ENCODE measurements around the gene ITPKA. TPM values are rescaled to one million over a fixed set of nuclear protein-coding genes. Genes with fewer than 3 reads are reported as not detected.

The ITPKA gene
- polyA plus RNA-seq, 1 donor (not counting 4 experiments of a cell fraction or from before 2014, with no cell fraction given), result 0.12 TPM

GRCh38 chr15:41545218-41545617 lies 51.5 kb downstream of the ITPKA start:
- Histone ChIP-seq H2AFZ (ENCODE audit: control insufficient read depth, low read length) (no peak overlapping the region), H3K9ac (ENCODE audit: control insufficient read depth, extremely low read depth, insufficient read depth, low read length) (no peak overlapping the region), H3K4me2 (ENCODE audit: control insufficient read depth, extremely low read depth, insufficient read depth, low read depth, low read length) (no peak overlapping the region), H4K20me1 (ENCODE audit: control insufficient read depth, extremely low read depth, insufficient read depth, low read length) (no peaks in the 10 kb centered on the region), H3K4me1 (ENCODE audit: control insufficient read depth, extremely low read depth, insufficient read depth, low read length) (peaks cover 4% of the 10 kb centered on the region), H3K36me3 (ENCODE audit: control insufficient read depth in 2 of 2, extremely low read depth in 1 of 2, insufficient read depth in 2 of 2, low read length in 2 of 2) (peaks cover 0 to 2% of the 10 kb centered on the region in 2 experiments), H3K79me2 (ENCODE audit: control insufficient read depth, insufficient read depth, low read length) (peaks cover 17% of the 10 kb centered on the region), H3K27ac (ENCODE audit: control insufficient read depth, insufficient read depth, low read length) (no peak overlapping the region), H3K27me3 (ENCODE audit: control insufficient read depth, extremely low read depth, insufficient read depth, low read length) (no peaks in the 10 kb centered on the region), H3K9me3 (ENCODE audit: control insufficient read depth, low read depth, low read length) (no peaks in the 10 kb centered on the region), H3K4me3 (ENCODE audit: control insufficient read depth in 2 of 3, extremely low read depth in 1 of 3, insufficient read depth in 2 of 3, low read depth in 1 of 3, low read length in 3 of 3) (no peak overlapping the region), H3K9me1 (ENCODE audit: control insufficient read depth, extremely low read depth, insufficient read depth, low read length) (no peaks in the 10 kb centered on the region)
- no peak for TF ChIP-seq EZH2 (IDR thresholded peaks at IDR 0.05; ENCODE audit: low read length)
- TF ChIP-seq, protein P1, sequence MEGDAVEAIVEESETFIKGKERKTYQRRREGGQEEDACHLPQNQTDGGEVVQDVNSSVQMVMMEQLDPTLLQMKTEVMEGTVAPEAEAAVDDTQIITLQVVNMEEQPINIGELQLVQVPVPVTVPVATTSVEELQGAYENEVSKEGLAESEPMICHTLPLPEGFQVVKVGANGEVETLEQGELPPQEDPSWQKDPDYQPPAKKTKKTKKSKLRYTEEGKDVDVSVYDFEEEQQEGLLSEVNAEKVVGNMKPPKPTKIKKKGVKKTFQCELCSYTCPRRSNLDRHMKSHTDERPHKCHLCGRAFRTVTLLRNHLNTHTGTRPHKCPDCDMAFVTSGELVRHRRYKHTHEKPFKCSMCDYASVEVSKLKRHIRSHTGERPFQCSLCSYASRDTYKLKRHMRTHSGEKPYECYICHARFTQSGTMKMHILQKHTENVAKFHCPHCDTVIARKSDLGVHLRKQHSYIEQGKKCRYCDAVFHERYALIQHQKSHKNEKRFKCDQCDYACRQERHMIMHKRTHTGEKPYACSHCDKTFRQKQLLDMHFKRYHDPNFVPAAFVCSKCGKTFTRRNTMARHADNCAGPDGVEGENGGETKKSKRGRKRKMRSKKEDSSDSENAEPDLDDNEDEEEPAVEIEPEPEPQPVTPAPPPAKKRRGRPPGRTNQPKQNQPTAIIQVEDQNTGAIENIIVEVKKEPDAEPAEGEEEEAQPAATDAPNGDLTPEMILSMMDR (optimal IDR thresholded peaks at IDR 0.05 in 1 of 3, IDR thresholded peaks at IDR 0.05 in 1 of 3, conservative IDR thresholded peaks at IDR 0.05 in 1 of 3; ENCODE audit: extremely low read depth in 1 of 3, insufficient read depth in 2 of 3, low read length in 3 of 3), result no peak
- DNase-seq (ENCODE audit: low read depth, low spot score) (no peak), FAIRE-seq (no peak)
- dilution Hi-C loops (cut with MboI; ENCODE audit: extremely low pct_ligation_motif_present, low sequenced_read_pairs), result no loop called here

GRCh38 chr15:41546851-41547786 lies 53.4 kb downstream of the ITPKA start:
- H3K27ac ChIP-seq (ENCODE audit: control insufficient read depth, insufficient read depth, low read length), result no peak overlapping the region
- no peaks in the 10 kb centered on the region for H3K27me3 ChIP-seq (ENCODE audit: control insufficient read depth, extremely low read depth, insufficient read depth, low read length)
- FAIRE-seq (no peak), DNase-seq (ENCODE audit: low read depth, low spot score) (no peak)
- no peaks in the 10 kb centered on the region for H3K36me3 ChIP-seq (ENCODE audit: control insufficient read depth in 2 of 2, extremely low read depth in 1 of 2, insufficient read depth in 2 of 2, low read length in 2 of 2)
- peaks cover 12% of the 10 kb centered on the region for H3K79me2 ChIP-seq (ENCODE audit: control insufficient read depth, insufficient read depth, low read length)
- H3K9ac ChIP-seq (ENCODE audit: control insufficient read depth, extremely low read depth, insufficient read depth, low read length), result no peak overlapping the region
- dilution Hi-C loops (cut with MboI; ENCODE audit: extremely low pct_ligation_motif_present, low sequenced_read_pairs), result no loop called here
- TF ChIP-seq, protein P1 (optimal IDR thresholded peaks at IDR 0.05 in 1 of 3, IDR thresholded peaks at IDR 0.05 in 1 of 3, conservative IDR thresholded peaks at IDR 0.05 in 1 of 3; ENCODE audit: extremely low read depth in 1 of 3, insufficient read depth in 2 of 3, low read length in 3 of 3), result no peak
- no peak for TF ChIP-seq EZH2 (IDR thresholded peaks at IDR 0.05; ENCODE audit: low read length)
- no peaks in the 10 kb centered on the region for H3K9me3 ChIP-seq (ENCODE audit: control insufficient read depth, low read depth, low read length)
- no peaks in the 10 kb centered on the region for H4K20me1 ChIP-seq (ENCODE audit: control insufficient read depth, extremely low read depth, insufficient read depth, low read length)
- H3K4me1 ChIP-seq (ENCODE audit: control insufficient read depth, extremely low read depth, insufficient read depth, low read length), result peaks cover 4% of the 10 kb centered on the region
- no peak overlapping the region for H2AFZ ChIP-seq (ENCODE audit: control insufficient read depth, low read length)
- H3K9me1 ChIP-seq (ENCODE audit: control insufficient read depth, extremely low read depth, insufficient read depth, low read length), result no peaks in the 10 kb centered on the region
- H3K4me3 ChIP-seq (ENCODE audit: control insufficient read depth in 2 of 3, extremely low read depth in 1 of 3, insufficient read depth in 2 of 3, low read depth in 1 of 3, low read length in 3 of 3), result no peak overlapping the region
- H3K4me2 ChIP-seq (ENCODE audit: control insufficient read depth, extremely low read depth, insufficient read depth, low read depth, low read length), result no peak overlapping the region

All from keratinocyte (primary cell).